Astrocyte (in vitro differentiated cells and primary cell): Measurements from ENCODE around the gene STPG3.

Source experiments
- CTCF ChIP-seq: IDR thresholded peaks from 2 replicates; pipeline ENCODE4 v1.5.1; 2011; ENCODE audit warnings: low read depth, mild to moderate bottlenecking, inconsistent platforms, low read length, moderate library complexity; ENCODE audit not compliant: insufficient read depth
- EZH2 ChIP-seq: IDR thresholded peaks from 2 replicates; pipeline ENCODE4 v1.6.1; 2012; ENCODE audit warnings: mild to moderate bottlenecking, low read length, inconsistent platforms; ENCODE audit not compliant: insufficient read depth

GRCh38 chr9:137235424-137236237 is 15.5 kb upstream of the STPG3 start:
- TF ChIP-seq CTCF (no peak), EZH2 (no peak)
